Mesenchymal stem cell (in vitro differentiated cells and primary cell): Measurements from ENCODE around the gene PIGBOS1.
A peak's percentile ranks its signal among the peaks of the same experiment; 100 is the strongest.
"Not testable (repeated sequence)": the region's sequence is repeated elsewhere in the genome, so short reads cannot be mapped to it uniquely, and the experiment has no call there.

Source experiments
- DNase-seq: peaks from one replicate; pipeline ENCODE4 v3.0.0-alpha.2; 2013
- H2AFZ ChIP-seq: one replicate; pipeline ENCODE4 v1.6.1; 2013; ENCODE audit warnings: low read depth, mild to moderate bottlenecking, control low read depth, inconsistent platforms, low read length, moderate library complexity
- H2AK5ac ChIP-seq: 2 replicates; pipeline ENCODE4 v1.6.1; 2013; ENCODE audit warnings: low read length, moderate library complexity, mild to moderate bottlenecking, inconsistent platforms; ENCODE audit not compliant: severe bottlenecking
- H2BK120ac ChIP-seq: one replicate; pipeline ENCODE4 v1.6.1; 2013; ENCODE audit warnings: low read depth, mild to moderate bottlenecking, inconsistent platforms, low read length, moderate library complexity
- H2BK12ac ChIP-seq, 2 experiments: one replicate each; pipeline ENCODE4 v1.6.1; 2013; ENCODE audit warnings: inconsistent platforms in 2 of 2, low read length in 2 of 2, mild to moderate bottlenecking in 2 of 2, moderate library complexity in 2 of 2, control low read depth in 1 of 2
- H2BK15ac ChIP-seq: one replicate; pipeline ENCODE4 v1.6.1; 2013; ENCODE audit warnings: mild to moderate bottlenecking, low read depth, inconsistent platforms; ENCODE audit not compliant: poor library complexity, severe bottlenecking
- H2BK5ac ChIP-seq: 2 replicates; pipeline ENCODE4 v1.6.1; 2013; ENCODE audit warnings: low read depth, mild to moderate bottlenecking, low read length, control low read depth, inconsistent platforms; ENCODE audit not compliant: poor library complexity, severe bottlenecking
- H3K14ac ChIP-seq, 2 experiments: one replicate each; pipeline ENCODE4 v1.6.1; 2013; ENCODE audit warnings: inconsistent platforms in 2 of 2, low read length in 2 of 2, control low read depth in 1 of 2, mild to moderate bottlenecking in 1 of 2, moderate library complexity in 1 of 2
- H3K18ac ChIP-seq, 2 experiments: one replicate each; pipeline ENCODE4 v1.6.1; 2013; ENCODE audit warnings: inconsistent platforms in 2 of 2, low read length in 2 of 2, control low read depth in 1 of 2, low read depth in 1 of 2, mild to moderate bottlenecking in 1 of 2
- H3K23ac ChIP-seq, 2 experiments: one replicate each; pipeline ENCODE4 v1.6.1; 2013; ENCODE audit warnings: inconsistent platforms in 2 of 2, low read length in 2 of 2, mild to moderate bottlenecking in 2 of 2, moderate library complexity in 2 of 2, control low read depth in 1 of 2
- H3K27ac ChIP-seq: 2 replicates; pipeline ENCODE4 v1.5.1; 2013; ENCODE audit warnings: mild to moderate bottlenecking, moderate library complexity, low read length, control low read depth, inconsistent platforms; ENCODE audit not compliant: poor library complexity, severe bottlenecking
- H3K27me3 ChIP-seq, 2 experiments: 2 replicates each; pipeline versions ENCODE4 v1.6.1 to v1.7.0; 2013; ENCODE audit warnings: low read length in 2 of 2, mild to moderate bottlenecking in 2 of 2, moderate library complexity in 2 of 2, control low read depth in 1 of 2, inconsistent platforms in 1 of 2; ENCODE audit not compliant: control insufficient read depth in 1 of 2, insufficient read depth in 1 of 2
- H3K36me3 ChIP-seq, 2 experiments: 2 replicates each; pipeline versions ENCODE4 v1.6.1 to v1.7.0; 2013; ENCODE audit warnings: low read length in 2 of 2, control low read depth in 1 of 2, inconsistent platforms in 1 of 2, low read depth in 1 of 2, mild to moderate bottlenecking in 1 of 2; ENCODE audit not compliant: insufficient read depth in 2 of 2, control insufficient read depth in 1 of 2
- H3K4ac ChIP-seq, 2 experiments: one replicate each; pipeline ENCODE4 v1.6.1; 2013; ENCODE audit warnings: inconsistent platforms in 2 of 2, low read length in 2 of 2, mild to moderate bottlenecking in 2 of 2, moderate library complexity in 2 of 2, control low read depth in 1 of 2, low read depth in 1 of 2
- H3K4me1 ChIP-seq: 2 replicates; pipeline ENCODE4 v1.6.1; 2013; ENCODE audit warnings: low read depth, low read length, control low read depth; ENCODE audit not compliant: control insufficient read depth, insufficient read depth
- H3K4me2 ChIP-seq: 2 replicates; pipeline ENCODE4 v1.6.1; 2013; ENCODE audit warnings: low read length, mild to moderate bottlenecking, inconsistent platforms; ENCODE audit not compliant: poor library complexity, severe bottlenecking
- H3K4me3 ChIP-seq, 2 experiments: 2 replicates each; pipeline versions ENCODE4 v1.5.1 to v1.7.0; 2013; ENCODE audit warnings: low read length in 2 of 2, mild to moderate bottlenecking in 2 of 2, control low read depth in 1 of 2, low read depth in 1 of 2; ENCODE audit not compliant: insufficient read depth in 1 of 2
- H3K79me1 ChIP-seq: replicated peaks from 2 replicates; pipeline ENCODE4 v1.6.1; 2013; ENCODE audit warnings: mild to moderate bottlenecking, control low read depth, low read length, inconsistent platforms; ENCODE audit not compliant: poor library complexity, severe bottlenecking
- H3K9ac ChIP-seq: 2 replicates; pipeline ENCODE4 v1.7.0; 2013; ENCODE audit warnings: mild to moderate bottlenecking, low read length, moderate library complexity
- H3K9me3 ChIP-seq: 2 replicates; pipeline ENCODE4 v1.7.0; 2013; ENCODE audit warnings: mild to moderate bottlenecking, low read length; ENCODE audit not compliant: control insufficient read depth
- H4K8ac ChIP-seq: one replicate; pipeline ENCODE4 v1.6.1; 2013; ENCODE audit warnings: inconsistent platforms, mild to moderate bottlenecking, low read length, moderate library complexity
- H4K91ac ChIP-seq: one replicate; pipeline ENCODE4 v1.6.1; 2013; ENCODE audit warnings: mild to moderate bottlenecking, low read length, inconsistent platforms
- WGBS: methylation state at CpG from one replicate; pipeline ENCODE4 v1.1.7; 2013; ENCODE audit warnings: mixed read lengths; 5-methylcytosine and 5-hydroxymethylcytosine counted together

Gene PIGBOS1

DNA sequence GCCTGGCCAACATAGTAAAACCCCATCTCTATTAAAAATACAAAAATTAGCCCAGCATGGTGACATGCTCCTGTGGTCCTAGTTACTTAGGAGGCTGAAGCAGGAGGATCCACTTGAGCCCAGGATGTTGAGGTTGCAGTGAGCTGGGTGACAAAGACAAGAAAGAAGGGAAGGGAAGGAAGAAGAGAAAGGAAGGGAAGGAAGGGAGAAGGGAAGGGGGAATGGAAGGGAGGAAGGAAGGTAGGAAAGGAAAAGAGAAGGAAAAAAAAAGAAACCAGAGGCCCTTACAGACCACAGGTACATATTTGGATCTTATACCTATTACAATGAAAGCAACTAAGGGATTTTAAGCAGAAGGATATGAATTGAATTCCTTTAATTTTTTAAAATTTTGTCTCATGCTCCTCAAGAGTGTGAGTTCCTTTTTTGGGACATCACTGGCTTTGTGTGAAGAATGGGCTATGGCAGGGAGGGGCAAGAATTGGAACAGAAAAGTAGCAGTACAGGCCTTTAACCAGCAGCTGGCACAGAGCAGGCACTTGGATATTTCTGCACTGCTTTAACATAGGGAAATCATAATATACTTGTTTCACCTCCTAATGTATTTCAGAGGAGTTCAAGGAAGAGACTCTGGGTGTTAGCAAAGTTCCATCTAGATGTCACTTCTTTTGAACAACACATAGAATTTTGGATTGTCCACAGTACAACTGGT lies 37.2 kb downstream of the PIGBOS1 start:
- no peak overlapping the region for H3K4me2 ChIP-seq
- no peak for DNase-seq
- H3K4me3 ChIP-seq: no peak overlapping the region

DNA sequence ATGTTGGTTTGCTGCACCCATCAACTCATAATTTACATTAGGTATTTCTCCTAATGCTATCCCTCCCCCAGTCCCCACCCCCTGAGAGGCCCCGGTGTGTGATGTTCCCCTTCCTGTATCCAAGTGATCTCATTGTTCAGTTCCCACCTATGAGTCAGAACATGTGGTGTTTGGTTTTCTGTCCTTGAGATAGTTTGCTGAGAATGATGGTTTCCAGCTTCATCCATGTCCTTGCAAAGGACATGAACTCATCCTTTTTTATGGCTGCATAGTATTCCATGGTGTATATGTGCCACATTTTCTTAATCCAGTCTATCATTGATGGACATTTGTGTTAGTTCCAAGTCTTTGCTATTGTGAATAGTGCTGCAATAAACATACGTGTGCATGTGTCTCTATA lies 38.3 kb downstream of the PIGBOS1 start:
- not testable (repeated sequence) for H3K4me3 ChIP-seq, H2BK5ac ChIP-seq, H3K23ac ChIP-seq, H3K9me3 ChIP-seq, H2BK15ac ChIP-seq, H2AFZ ChIP-seq, H2BK12ac ChIP-seq, H2BK120ac ChIP-seq, H3K14ac ChIP-seq, H4K8ac ChIP-seq, H3K27me3 ChIP-seq, H4K91ac ChIP-seq, H3K4me2 ChIP-seq, H3K18ac ChIP-seq, H3K4ac ChIP-seq, H3K36me3 ChIP-seq, H3K4me1 ChIP-seq, H2AK5ac ChIP-seq, H3K27ac ChIP-seq, H3K9ac ChIP-seq
- peaks cover 20% of the 10 kb centered on the region for H3K79me1 ChIP-seq
- 45% methylated on average over 2 of the region's 2 CpGs for WGBS
- DNase-seq: peak; percentile 66

More for the DNA sequence above, 37.2 kb downstream of the PIGBOS1 start:
- Histone ChIP-seq H3K23ac (no peak overlapping the region), H3K9me3 (no peaks in the 10 kb centered on the region), H2BK5ac (no peak overlapping the region), H3K79me1 (peaks cover 22% of the 10 kb centered on the region), H2BK12ac (peak overlapping the region in 1 of 2 experiments; percentile 65), H2BK15ac (no peak overlapping the region), H4K91ac (peak overlapping the region; percentile 2), H3K14ac (peak overlapping the region in 1 of 2 experiments; percentile 19), H2AK5ac (no peak overlapping the region), H4K8ac (no peak overlapping the region), H3K36me3 (peaks cover 0 to 7% of the 10 kb centered on the region in 2 experiments), H3K18ac (peak overlapping the region in 1 of 2 experiments; percentile 87), H3K4ac (no peak overlapping the region), H3K27ac (no peak overlapping the region), H2AFZ (no peak overlapping the region), H3K9ac (no peak overlapping the region), H2BK120ac (no peak overlapping the region), H3K4me1 (peaks cover 3% of the 10 kb centered on the region), H3K27me3 (no peaks in the 10 kb centered on the region)

DNA sequence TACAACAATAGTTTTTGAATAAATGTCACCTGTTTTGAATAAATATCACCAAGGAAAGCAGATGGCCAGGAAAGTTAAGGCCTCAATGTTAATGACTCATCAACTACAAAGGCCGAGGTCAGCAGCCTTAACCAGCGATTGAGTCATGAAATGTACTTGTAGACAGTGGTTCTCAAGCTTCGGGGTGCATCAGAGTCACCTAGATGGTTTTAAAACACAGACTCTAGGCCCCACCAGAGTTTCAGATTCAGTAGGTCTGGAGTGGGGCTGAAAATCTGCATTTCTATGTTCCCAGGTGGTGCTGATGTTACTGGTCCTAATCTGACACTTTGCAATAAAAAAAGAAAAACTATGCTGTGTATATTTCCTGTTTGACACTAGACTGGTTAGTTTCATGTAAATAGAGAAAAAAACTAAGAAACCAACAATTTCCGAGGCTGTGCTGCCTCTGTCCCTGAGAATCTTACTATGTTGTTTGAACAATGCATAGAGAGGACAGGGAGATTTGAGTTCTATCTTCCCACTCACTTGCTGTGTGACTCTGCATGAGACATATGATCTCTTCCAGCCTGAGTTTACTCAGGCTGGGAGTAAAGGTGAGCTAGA lies 39.1 kb downstream of the PIGBOS1 start:
- Histone ChIP-seq H3K23ac (no peak overlapping the region), H3K4me3 (no peak overlapping the region), H3K27me3 (no peaks in the 10 kb centered on the region), H2BK15ac (no peak overlapping the region), H2BK12ac (no peak overlapping the region), H2BK5ac (no peak overlapping the region), H4K8ac (no peak overlapping the region), H2BK120ac (no peak overlapping the region), H3K14ac (no peak overlapping the region), H2AK5ac (no peak overlapping the region), H4K91ac (no peak overlapping the region), H3K36me3 (no peaks in the 10 kb centered on the region), H3K9me3 (no peaks in the 10 kb centered on the region), H3K79me1 (peaks cover 20% of the 10 kb centered on the region), H3K9ac (peak overlapping the region; percentile 1), H3K27ac (peak overlapping the region; percentile 62), H3K4me1 (peaks cover 3% of the 10 kb centered on the region), H2AFZ (no peak overlapping the region), H3K18ac (peak overlapping the region; percentile 46 to 55), H3K4ac (no peak overlapping the region), H3K4me2 (no peak overlapping the region)
- peak; percentile 95 for DNase-seq
- 0% methylated on average over 4 of the region's 4 CpGs for WGBS

DNA sequence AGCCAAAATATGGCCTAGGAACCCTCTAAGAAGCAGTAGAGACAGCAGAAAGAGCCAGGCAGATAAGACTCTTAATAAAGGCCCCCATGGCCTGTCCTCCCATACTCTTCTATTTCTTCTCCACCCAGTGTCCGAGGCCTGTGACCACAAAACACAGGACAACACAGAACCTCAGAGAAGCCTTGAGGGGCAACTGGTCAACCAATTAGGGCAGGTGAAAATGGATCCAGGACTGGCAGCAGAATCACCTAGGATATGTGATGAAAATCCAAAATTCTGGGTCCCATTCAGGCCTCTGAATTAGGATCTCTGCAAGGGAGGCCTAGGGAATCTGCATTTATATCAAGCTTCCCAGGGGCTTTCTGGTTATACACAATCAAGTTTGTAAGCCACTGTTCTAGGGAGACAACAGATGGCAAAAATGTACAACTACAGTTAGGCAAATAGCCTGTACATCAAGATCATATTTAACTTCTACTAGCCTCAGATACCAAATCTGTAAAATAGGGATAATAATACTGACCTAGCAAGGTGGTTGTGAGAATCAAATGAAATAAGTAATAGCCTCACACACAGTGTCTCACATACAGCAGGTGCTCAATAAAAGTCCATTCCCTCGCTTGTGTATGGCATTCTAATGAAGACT lies 39.7 kb downstream of the PIGBOS1 start:
- no peak for DNase-seq
- no peak overlapping the region for H3K4me2 ChIP-seq

More for the DNA sequence above, 39.7 kb downstream of the PIGBOS1 start:
- Histone ChIP-seq H3K27ac (no peak overlapping the region), H4K91ac (no peak overlapping the region), H3K9me3 (no peaks in the 10 kb centered on the region), H3K18ac (peak overlapping the region; percentile 56 to 82), H2BK5ac (no peak overlapping the region), H3K4ac (peak overlapping the region in 1 of 2 experiments; percentile 32), H3K23ac (no peak overlapping the region), H3K79me1 (peaks cover 18% of the 10 kb centered on the region), H2BK12ac (peak overlapping the region; percentile 49 to 73), H3K36me3 (no peaks in the 10 kb centered on the region), H4K8ac (peak overlapping the region; percentile 12), H2BK120ac (no peak overlapping the region), H3K14ac (no peak overlapping the region), H2AFZ (no peak overlapping the region), H2BK15ac (peak overlapping the region; percentile 89), H3K4me1 (peaks cover 3% of the 10 kb centered on the region), H3K27me3 (no peaks in the 10 kb centered on the region), H3K9ac (no peak overlapping the region), H3K4me3 (no peak overlapping the region), H2AK5ac (peak overlapping the region; percentile 53)
- 100% methylated on average over 1 of the region's 2 CpGs for WGBS
